K562 (cell line): ENCODE data around the gene HOTAIR. TPM values are rescaled to one million over a fixed set of nuclear protein-coding genes. Genes with fewer than 3 reads are reported as not detected.

Experiments
- ATAC-seq: fragments of 200-7000 bp; cut with Tn5 transposase; 3 replicates; pipeline ENCODE4 v1.9.1; 2020; ENCODE audit warnings: moderate library complexity
- BruUV-seq: library from RNA; stranded (reverse); fragments of 400-500 nt; replicated peaks from 2 replicates; lab custom pipeline; 2021; lab: Mats Ljungman, UMichigan
- CTCF ChIA-PET: fragments of 300-600 bp; formaldehyde crosslinking; extraction: SDS; loops from one replicate; lab custom pipeline; 2021; ENCODE audit warnings: low intra/inter-chr PET ratio; lab: Yijun Ruan, JAX
- POLR2A ChIA-PET: fragments of 300-600, 350-650 bp; sonication (Branson Sonifier 250); formaldehyde crosslinking; extraction: SDS; loops from one replicate; lab custom pipeline; 2021; ENCODE audit warnings: antibody characterized with exemption, inconsistent platforms; lab: Yijun Ruan, JAX
- DNase-seq, 4 experiments: peaks; one replicate each; pipeline versions ENCODE4 v3.0.0 to v3.0.0-alpha.2; 2011 to 2018; ENCODE audit warnings: low spot score in 3 of 4, mixed read lengths in 3 of 4; ENCODE audit errors: extremely low read depth in 1 of 4
- FAIRE-seq: peaks from 2 replicates; lab custom pipeline; 2011; peaks lifted over from hg19 to GRCh38; lab: Jason Lieb, UNC
- H2AFZ ChIP-seq: 2 replicates; pipeline ENCODE4 v1.6.0; 2011; ENCODE audit warnings: low read depth, low read length, control low read depth, inconsistent platforms
- H3K27ac ChIP-seq: fragments of 200-600 bp; 3 replicates; pipeline ENCODE4 v1.8.0; 2011; ENCODE audit warnings: low read depth, mild to moderate bottlenecking, control low read depth, inconsistent platforms, low read length, moderate library complexity, mixed read lengths; ENCODE audit errors: extremely low read depth
- H3K27me3 ChIP-seq, 2 experiments: fragments of 300-600 bp in 1 of 2; 2 replicates in 1 of 2; 3 replicates in 1 of 2; pipeline versions ENCODE4 v1.6.0 to v1.8.0; 2011; ENCODE audit warnings: inconsistent platforms in 2 of 2, low read length in 2 of 2, mild to moderate bottlenecking in 1 of 2, mixed read lengths in 1 of 2, moderate library complexity in 1 of 2; ENCODE audit not compliant: control insufficient read depth in 2 of 2, insufficient read depth in 2 of 2
- H3K36me3 ChIP-seq: fragments of 300-600 bp; 3 replicates; pipeline ENCODE4 v1.8.0; 2011; ENCODE audit warnings: mild to moderate bottlenecking, low read length, inconsistent platforms; ENCODE audit not compliant: control insufficient read depth, insufficient read depth
- H3K4me1 ChIP-seq, 2 experiments: fragments of 200-600 bp in 1 of 2; replicated peaks in 1 of 2; 2 replicates in 1 of 2; 3 replicates in 1 of 2; pipeline versions ENCODE4 v1.5.1 to v1.8.0; 2011; ENCODE audit warnings: inconsistent platforms in 2 of 2, low read length in 2 of 2, mild to moderate bottlenecking in 1 of 2, mixed read lengths in 1 of 2, moderate library complexity in 1 of 2; ENCODE audit not compliant: control insufficient read depth in 2 of 2, insufficient read depth in 2 of 2
- H3K4me2 ChIP-seq: 2 replicates; pipeline ENCODE4 v1.6.1; 2011; ENCODE audit warnings: low read length, control low read depth, inconsistent platforms, mixed read lengths; ENCODE audit not compliant: insufficient read depth
- H3K4me3 ChIP-seq: fragments of 200-600 bp; sonication (generic), shearing (Covaris generic); 2 replicates; pipeline ENCODE4 v1.5.1; 2016; ENCODE audit warnings: control low read depth, inconsistent platforms
- H3K79me2 ChIP-seq: fragments of 200-600 bp; 3 replicates; pipeline ENCODE4 v1.8.0; 2011; ENCODE audit warnings: low read length, inconsistent platforms; ENCODE audit not compliant: control insufficient read depth, insufficient read depth
- H3K9ac ChIP-seq, 2 experiments: 2 replicates each; pipeline versions ENCODE4 v1.6.0 to v1.6.1; 2011; ENCODE audit warnings: low read depth in 2 of 2, low read length in 2 of 2, control low read depth in 1 of 2, inconsistent platforms in 1 of 2, mild to moderate bottlenecking in 1 of 2, mixed read lengths in 1 of 2; ENCODE audit not compliant: insufficient read depth in 1 of 2
- H3K9me1 ChIP-seq: one replicate; pipeline ENCODE4 v1.6.0; 2011; ENCODE audit warnings: inconsistent platforms, mild to moderate bottlenecking, low read length, moderate library complexity; ENCODE audit not compliant: control insufficient read depth, insufficient read depth
- H3K9me3 ChIP-seq: replicated peaks from 2 replicates; pipeline ENCODE4 v1.5.1; 2011; ENCODE audit warnings: low read depth, low read length, inconsistent platforms; ENCODE audit not compliant: control insufficient read depth, insufficient read depth
- H4K20me1 ChIP-seq: replicated peaks from 2 replicates; pipeline ENCODE4 v1.6.1; 2011; ENCODE audit warnings: low read length, inconsistent platforms, mixed read lengths; ENCODE audit not compliant: control insufficient read depth, insufficient read depth
- DDX20 ChIP-seq: fragments of 450-650 bp; IDR thresholded peaks from 2 replicates; pipeline ENCODE4 v1.6.1; 2016; ENCODE audit warnings: missing genetic modification characterization, low read depth, mild to moderate bottlenecking, missing compliant biosample characterization, moderate library complexity
- SRSF1 ChIP-seq: fragments of 200-400 bp; formaldehyde crosslinking; IDR thresholded peaks from 2 replicates; pipeline ENCODE4 v1.6.1; 2017; ENCODE audit warnings: mild to moderate bottlenecking, low read depth, low read length, moderate library complexity
- TAL1 ChIP-seq: fragments of 450-650 bp; IDR thresholded peaks from 2 replicates; pipeline ENCODE4 v1.6.1; 2016; ENCODE audit warnings: mild to moderate bottlenecking
- TBP ChIP-seq: optimal IDR thresholded peaks from 2 replicates; pipeline ENCODE3; 2011; ENCODE audit warnings: low read depth, low read length, improper control_type of control experiment
- THAP12 ChIP-seq: fragments of 250-450 bp; sonication (Bioruptor Pico); IDR thresholded peaks from 2 replicates; pipeline ENCODE4 v1.9.0; 2021; ENCODE audit warnings: mild to moderate bottlenecking, inconsistent platforms
- XRCC4 ChIP-seq: IDR thresholded peaks from one replicate; pipeline ENCODE4 v1.6.1; 2011; ENCODE audit not compliant: insufficient read depth, insufficient read length; ENCODE audit errors: extremely low read depth
- ZNF507 ChIP-seq: conservative IDR thresholded peaks from 2 replicates; pipeline ENCODE4 v1.6.1; 2017; ENCODE audit warnings: missing genetic modification characterization, missing compliant biosample characterization
- ZNF696 ChIP-seq: fragments of 250-450 bp; sonication (Bioruptor Pico); conservative IDR thresholded peaks from 2 replicates; pipeline ENCODE4 v1.4.0; 2020; ENCODE audit warnings: mild to moderate bottlenecking, moderate library complexity
- WGBS: fragments of 100-300 bp; shearing (Covaris generic); methylation state at CpG from one replicate; pipeline ENCODE4 v1.1.6; 2016; ENCODE audit warnings: low coverage, mixed read lengths; ENCODE audit not compliant: insufficient coverage; ENCODE audit errors: missing lambda C conversion rate; 5-methylcytosine and 5-hydroxymethylcytosine counted together
- in situ Hi-C: fragments of 300-500 bp; cut with MboI; formaldehyde crosslinking; loops from 4 replicates; pipeline ENCODE4 v1.15.0; 2018; ENCODE audit warnings: inconsistent platforms, mixed read lengths
- intact Hi-C: fragments of 100-400 bp; cut with micrococcal nuclease; formaldehyde crosslinking; loops from 2 replicates; pipeline ENCODE4 v1.14.2; 2022
- polyA plus RNA-seq, 8 experiments: library from polyadenylated mRNA; depleted of rRNA in 4 of 8; stranded (reverse) in 5 of 8; unstranded in 3 of 8; fragments of >200 nt; fragmentation: Nextera tagmentation in 2 of 8; fragmentation: Illumina TruSeq in 1 of 8; extraction: Ambion mirVana in 2 of 8; extraction: Trizol in 1 of 8; gene quantifications; 2 replicates each; pipeline versions ENCODE4 v1.2.1 to v1.2.3, GENCODE V29; 2011 to 2014; ENCODE audit warnings: inconsistent platforms in 1 of 8, missing spikeins in 1 of 8
- total RNA-seq, 7 experiments: library from RNA; depleted of rRNA in 6 of 7; stranded (reverse); fragments of >200 nt in 6 of 7; fragmentation: Illumina TruSeq in 2 of 7; extraction: Trizol in 2 of 7; gene quantifications; 2 replicates each; pipeline versions ENCODE4 v1.2.1 to v1.2.3, GENCODE V29; 2011 to 2021; ENCODE audit warnings: low replicate concordance in 1 of 7

Gene HOTAIR
- total and polyA plus RNA-seq, 9 of the 15 experiments (the other 6 are each of a cell fraction or from before 2014, with no cell fraction given) = 0.04 TPM; not detected in 8

- H3K9ac ChIP-seq = no peak overlapping the region
- no peaks in the 10 kb centered on the region for H3K79me2 ChIP-seq
- FAIRE-seq (no peak), DNase-seq (no peak), ATAC-seq (no peak)
- no TSS peak for BruUV-seq
- TF ChIP-seq TBP (no peak), TAL1 (no peak), XRCC4 (no peak), SRSF1 (no peak), ZNF696 (CRISPR knock-in tag) (no peak), ZNF507 (no peak), DDX20 (tag) (no peak), THAP12 (CRISPR knock-in tag) (no peak)
- H3K4me1 ChIP-seq = peaks cover 0 to 24% of the 10 kb centered on the region in 2 experiments; a peak in 2 of 5 replicates
- no peak overlapping the region for H3K4me2 ChIP-seq
- no peak overlapping the region for H3K27ac ChIP-seq
- no peaks in the 10 kb centered on the region for H3K9me1 ChIP-seq
- CTCF ChIA-PET = no interaction called here
- H3K36me3 ChIP-seq = no peaks in the 10 kb centered on the region
- POLR2A ChIA-PET = interaction anchor here (0.6 kb wide), 2 partner anchors 34 to 1369 kb away, joined by 3 to 4 read pairs; no protein-coding TSS in a partner anchor
- H3K9me3 ChIP-seq = no peaks in the 10 kb centered on the region
- in situ Hi-C loops (no loop called here), intact Hi-C loops (no loop called here)
- H4K20me1 ChIP-seq = no peaks in the 10 kb centered on the region
- no peak overlapping the region for H2AFZ ChIP-seq
- 23% methylated on average over 44 of the region's 49 CpGs for WGBS
- peaks cover 38 to 68% of the 10 kb centered on the region in 2 experiments for H3K27me3 ChIP-seq
- no peak overlapping the region for H3K4me3 ChIP-seq
These were observed 39.1 kb downstream of the HOTAIR start for GRCh38 chr12:53935383-53936341.
